Chondrocyte (in vitro differentiated cells): ENCODE measurements around the gene FEZ2. TPM values are rescaled to one million over a fixed set of nuclear protein-coding genes. Genes with fewer than 3 reads are reported as not detected.

Experiments used
- DNase-seq: peaks from one replicate; pipeline ENCODE4 v3.0.0; 2021; ENCODE audit warnings: mixed read lengths, low spot score
- H3K27ac Mint-ChIP-seq: one replicate; pipeline ENCODE4 v1.8.0; 2021; ENCODE audit warnings: mild to moderate bottlenecking, moderate library complexity, mixed read lengths; ENCODE audit not compliant: unreplicated experiment
- H3K27me3 Mint-ChIP-seq: 2 replicates; pipeline ENCODE4 v1.8.0; 2021; ENCODE audit warnings: low read depth, mixed read lengths
- H3K36me3 Mint-ChIP-seq: 2 replicates; pipeline ENCODE4 v1.8.0; 2021; ENCODE audit warnings: low read depth, mixed read lengths
- H3K4me1 Mint-ChIP-seq: 2 replicates; pipeline ENCODE4 v1.8.0; 2021; ENCODE audit warnings: low read depth, mild to moderate bottlenecking, mixed read lengths
- H3K4me3 Mint-ChIP-seq: one replicate; pipeline ENCODE4 v1.8.0; 2021; ENCODE audit warnings: mild to moderate bottlenecking, moderate library complexity, mixed read lengths; ENCODE audit not compliant: unreplicated experiment
- H3K9me3 Mint-ChIP-seq: 2 replicates; pipeline ENCODE4 v1.8.0; 2021; ENCODE audit warnings: low read depth, mixed read lengths
- total RNA-seq: library from RNA; stranded (reverse); gene quantifications from 3 replicates; pipeline ENCODE4 v1.2.1, GENCODE V29; 2021
- TF ChIP-seq, protein P1 (sequence below): fragments of 200-600 bp; sonication (generic); IDR thresholded peaks from 2 replicates; pipeline ENCODE4 v1.5.0; 2021; ENCODE audit warnings: antibody characterized with exemption, mild to moderate bottlenecking, moderate library complexity

Gene FEZ2
- total RNA-seq, 1 donor from 2014 or later = 46.8 TPM

- DNase-seq = no peak
- no peaks in the 10 kb centered on the region for H3K27me3 Mint-ChIP-seq
- no peak overlapping the region for H3K27ac Mint-ChIP-seq
- H3K9me3 Mint-ChIP-seq = no peaks in the 10 kb centered on the region
- H3K4me1 Mint-ChIP-seq = peaks cover 24% of the 10 kb centered on the region
- peaks cover 17% of the 10 kb centered on the region for H3K36me3 Mint-ChIP-seq
- TF ChIP-seq, protein P1, sequence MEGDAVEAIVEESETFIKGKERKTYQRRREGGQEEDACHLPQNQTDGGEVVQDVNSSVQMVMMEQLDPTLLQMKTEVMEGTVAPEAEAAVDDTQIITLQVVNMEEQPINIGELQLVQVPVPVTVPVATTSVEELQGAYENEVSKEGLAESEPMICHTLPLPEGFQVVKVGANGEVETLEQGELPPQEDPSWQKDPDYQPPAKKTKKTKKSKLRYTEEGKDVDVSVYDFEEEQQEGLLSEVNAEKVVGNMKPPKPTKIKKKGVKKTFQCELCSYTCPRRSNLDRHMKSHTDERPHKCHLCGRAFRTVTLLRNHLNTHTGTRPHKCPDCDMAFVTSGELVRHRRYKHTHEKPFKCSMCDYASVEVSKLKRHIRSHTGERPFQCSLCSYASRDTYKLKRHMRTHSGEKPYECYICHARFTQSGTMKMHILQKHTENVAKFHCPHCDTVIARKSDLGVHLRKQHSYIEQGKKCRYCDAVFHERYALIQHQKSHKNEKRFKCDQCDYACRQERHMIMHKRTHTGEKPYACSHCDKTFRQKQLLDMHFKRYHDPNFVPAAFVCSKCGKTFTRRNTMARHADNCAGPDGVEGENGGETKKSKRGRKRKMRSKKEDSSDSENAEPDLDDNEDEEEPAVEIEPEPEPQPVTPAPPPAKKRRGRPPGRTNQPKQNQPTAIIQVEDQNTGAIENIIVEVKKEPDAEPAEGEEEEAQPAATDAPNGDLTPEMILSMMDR = no peak
- no peak overlapping the region for H3K4me3 Mint-ChIP-seq
Measured at GRCh38 chr2:36587556-36587955, 10.4 kb downstream of the FEZ2 start.

DNA sequence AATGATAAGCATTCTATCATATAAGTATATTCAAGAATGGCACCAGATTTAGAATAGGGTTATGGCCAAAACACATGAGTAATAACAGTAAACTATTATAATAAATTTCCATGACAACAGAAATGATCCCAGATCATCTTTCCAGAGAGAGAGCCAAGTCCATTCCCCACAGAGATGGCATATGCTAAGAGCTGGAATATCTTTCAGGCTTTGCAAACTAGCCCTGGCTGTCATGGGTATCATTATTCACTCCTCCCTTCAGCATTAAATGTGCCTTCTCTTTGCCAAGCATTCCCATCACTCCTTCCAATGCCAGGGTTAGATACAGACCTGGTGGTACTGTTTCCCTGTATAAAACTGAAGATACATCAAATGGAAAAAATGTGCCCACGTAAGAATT, 10.9 kb downstream of the FEZ2 start:
- Mint-ChIP-seq H3K4me1 (peaks cover 29% of the 10 kb centered on the region), H3K36me3 (peaks cover 19% of the 10 kb centered on the region), H3K27me3 (no peaks in the 10 kb centered on the region), H3K9me3 (no peaks in the 10 kb centered on the region), H3K4me3 (no peak overlapping the region), H3K27ac (no peak overlapping the region)
- DNase-seq = no peak
- TF ChIP-seq, protein P1 = no peak

DNA sequence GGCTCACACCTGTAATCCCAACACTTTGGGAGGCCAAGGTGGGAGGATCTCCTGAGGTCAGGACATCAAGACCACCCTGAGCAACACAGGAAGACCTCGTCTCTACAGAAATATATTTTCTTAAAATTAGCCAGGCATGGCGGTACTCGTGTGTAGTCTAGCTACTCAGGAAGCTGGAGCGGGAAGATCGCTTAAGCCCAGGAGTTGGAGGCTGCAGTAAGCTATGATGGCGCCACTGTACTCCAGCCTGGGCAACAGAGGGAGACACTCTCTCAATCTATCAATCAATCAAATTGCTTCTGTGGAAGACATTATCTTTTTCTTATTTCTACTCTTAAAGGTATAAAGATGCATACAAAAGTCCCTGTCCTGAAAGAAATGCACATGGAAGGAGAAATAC, 11.3 kb downstream of the FEZ2 start:
- H3K27ac Mint-ChIP-seq = no peak overlapping the region
- H3K4me3 Mint-ChIP-seq = no peak overlapping the region
- TF ChIP-seq, protein P1 = no peak
- H3K27me3 Mint-ChIP-seq = no peaks in the 10 kb centered on the region
- H3K9me3 Mint-ChIP-seq = no peaks in the 10 kb centered on the region
- peaks cover 20% of the 10 kb centered on the region for H3K36me3 Mint-ChIP-seq
- DNase-seq = no peak
- peaks cover 28% of the 10 kb centered on the region for H3K4me1 Mint-ChIP-seq

GRCh38 chr2:36584148-36584794, 13.7 kb downstream of the FEZ2 start:
- TF ChIP-seq, protein P1 = no peak
- Mint-ChIP-seq H3K27ac (peak overlapping the region; percentile 32), H3K4me1 (peaks cover 28% of the 10 kb centered on the region), H3K9me3 (no peaks in the 10 kb centered on the region), H3K4me3 (no peak overlapping the region), H3K27me3 (no peaks in the 10 kb centered on the region), H3K36me3 (peaks cover 30% of the 10 kb centered on the region)
- DNase-seq = no peak

DNA sequence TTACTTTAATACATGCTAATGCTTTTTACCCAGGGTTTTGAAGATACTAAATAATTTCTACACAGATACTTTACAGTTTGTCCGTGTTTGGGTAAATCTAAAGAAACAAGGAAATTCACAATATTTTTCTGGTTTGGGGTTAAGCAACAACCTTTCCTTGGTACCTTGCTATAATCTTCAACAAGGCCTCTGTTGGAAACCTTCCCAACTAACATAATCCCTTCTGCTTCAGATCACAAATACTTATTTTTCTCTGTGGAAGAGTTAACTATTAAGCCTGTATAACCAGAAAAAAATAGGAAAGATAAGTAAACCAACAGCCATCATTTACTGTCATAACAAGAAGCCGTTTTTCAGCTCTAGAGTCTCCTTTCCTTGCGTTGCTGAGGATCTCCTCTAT, 15.0 kb downstream of the FEZ2 start:
- no peak for DNase-seq
- TF ChIP-seq, protein P1 = no peak
- Mint-ChIP-seq H3K27ac (peak overlapping the region; percentile 81), H3K4me3 (no peak overlapping the region), H3K27me3 (no peaks in the 10 kb centered on the region), H3K36me3 (peaks cover 39% of the 10 kb centered on the region), H3K9me3 (no peaks in the 10 kb centered on the region), H3K4me1 (peaks cover 28% of the 10 kb centered on the region)
